Myocyte (in vitro differentiated cells): Measurements from ENCODE around the gene FGD5. TPM values are rescaled to one million over a fixed set of nuclear protein-coding genes. Genes with fewer than 3 reads are reported as not detected.
A peak's percentile ranks its signal among the peaks of the same experiment; 100 is the strongest.

ENCODE experiments used
- DNase-seq: peaks from one replicate; pipeline ENCODE4 v3.0.0-alpha.2; 2012; ENCODE audit warnings: low read depth
- polyA plus RNA-seq: library from polyadenylated mRNA; unstranded; fragments of >200 nt; gene quantifications from one replicate; pipeline ENCODE4 v1.2.1, GENCODE V29; 2012; ENCODE audit warnings: missing spikeins
- total RNA-seq: library from RNA; depleted of rRNA; stranded (reverse); fragments of >200 nt; gene quantifications from 2 replicates; pipeline ENCODE4 v1.2.3, GENCODE V29; 2014

Gene FGD5, protein sequence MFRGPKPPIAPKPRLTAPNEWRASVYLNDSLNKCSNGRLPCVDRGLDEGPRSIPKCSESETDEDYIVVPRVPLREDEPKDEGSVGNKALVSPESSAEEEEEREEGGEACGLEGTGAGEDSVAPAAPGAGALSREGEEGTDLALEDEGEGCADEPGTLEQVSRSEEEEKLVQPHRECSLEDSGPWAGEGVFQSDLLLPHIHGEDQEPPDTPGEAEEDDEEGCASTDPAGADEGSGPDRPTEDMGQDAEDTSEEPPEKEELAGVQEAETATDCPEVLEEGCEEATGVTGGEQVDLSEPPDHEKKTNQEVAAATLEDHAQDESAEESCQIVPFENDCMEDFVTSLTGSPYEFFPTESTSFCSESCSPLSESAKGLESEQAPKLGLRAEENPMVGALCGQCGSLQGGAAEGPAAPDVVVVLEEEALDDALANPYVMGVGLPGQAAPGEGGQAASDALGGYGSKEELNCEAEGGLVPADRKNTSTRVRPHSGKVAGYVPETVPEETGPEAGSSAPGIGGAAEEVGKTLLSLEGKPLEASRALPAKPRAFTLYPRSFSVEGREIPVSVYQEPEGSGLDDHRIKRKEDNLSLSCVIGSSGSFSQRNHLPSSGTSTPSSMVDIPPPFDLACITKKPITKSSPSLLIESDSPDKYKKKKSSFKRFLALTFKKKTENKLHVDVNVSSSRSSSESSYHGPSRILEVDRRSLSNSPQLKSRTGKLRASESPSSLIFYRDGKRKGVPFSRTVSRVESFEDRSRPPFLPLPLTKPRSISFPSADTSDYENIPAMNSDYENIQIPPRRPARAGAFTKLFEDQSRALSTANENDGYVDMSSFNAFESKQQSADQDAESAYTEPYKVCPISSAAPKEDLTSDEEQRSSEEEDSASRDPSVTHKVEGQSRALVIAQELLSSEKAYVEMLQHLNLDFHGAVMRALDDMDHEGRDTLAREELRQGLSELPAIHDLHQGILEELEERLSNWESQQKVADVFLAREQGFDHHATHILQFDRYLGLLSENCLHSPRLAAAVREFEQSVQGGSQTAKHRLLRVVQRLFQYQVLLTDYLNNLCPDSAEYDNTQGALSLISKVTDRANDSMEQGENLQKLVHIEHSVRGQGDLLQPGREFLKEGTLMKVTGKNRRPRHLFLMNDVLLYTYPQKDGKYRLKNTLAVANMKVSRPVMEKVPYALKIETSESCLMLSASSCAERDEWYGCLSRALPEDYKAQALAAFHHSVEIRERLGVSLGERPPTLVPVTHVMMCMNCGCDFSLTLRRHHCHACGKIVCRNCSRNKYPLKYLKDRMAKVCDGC (N-terminal part only)
- total RNA-seq: not detected in 2 replicates
- 0.11 TPM for polyA plus RNA-seq

DNA sequence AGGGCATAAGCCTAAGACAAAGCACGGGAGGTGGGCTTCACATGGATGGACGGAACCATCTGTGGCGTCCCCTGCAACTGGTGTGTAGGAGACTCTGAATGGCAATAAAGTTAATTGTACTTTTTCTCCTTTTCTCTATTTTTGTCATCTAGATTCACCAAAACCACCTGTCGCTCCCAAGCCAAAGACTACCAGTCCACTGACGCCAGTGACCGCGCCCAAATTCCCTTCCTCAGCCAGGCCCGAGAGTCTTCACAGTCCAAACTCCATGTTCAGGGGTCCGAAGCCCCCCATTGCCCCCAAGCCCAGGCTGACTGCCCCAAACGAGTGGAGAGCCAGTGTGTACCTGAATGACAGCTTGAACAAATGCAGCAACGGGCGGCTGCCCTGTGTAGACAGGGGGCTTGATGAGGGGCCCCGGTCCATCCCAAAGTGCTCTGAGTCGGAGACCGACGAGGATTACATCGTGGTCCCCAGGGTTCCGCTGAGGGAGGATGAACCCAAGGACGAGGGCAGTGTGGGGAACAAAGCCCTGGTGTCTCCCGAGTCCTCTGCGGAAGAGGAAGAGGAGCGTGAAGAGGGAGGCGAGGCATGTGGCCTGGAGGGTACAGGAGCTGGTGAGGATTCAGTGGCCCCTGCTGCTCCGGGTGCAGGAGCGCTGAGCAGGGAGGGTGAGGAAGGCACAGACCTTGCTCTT, at the start of gene FGD5:
Gene FGD5, plus strand, starts transcription at position 159 of the 697 bp plus-strand sequence. Its CDS starts 110 bp downstream, at position 269.
- DNase-seq: no peak

DNA sequence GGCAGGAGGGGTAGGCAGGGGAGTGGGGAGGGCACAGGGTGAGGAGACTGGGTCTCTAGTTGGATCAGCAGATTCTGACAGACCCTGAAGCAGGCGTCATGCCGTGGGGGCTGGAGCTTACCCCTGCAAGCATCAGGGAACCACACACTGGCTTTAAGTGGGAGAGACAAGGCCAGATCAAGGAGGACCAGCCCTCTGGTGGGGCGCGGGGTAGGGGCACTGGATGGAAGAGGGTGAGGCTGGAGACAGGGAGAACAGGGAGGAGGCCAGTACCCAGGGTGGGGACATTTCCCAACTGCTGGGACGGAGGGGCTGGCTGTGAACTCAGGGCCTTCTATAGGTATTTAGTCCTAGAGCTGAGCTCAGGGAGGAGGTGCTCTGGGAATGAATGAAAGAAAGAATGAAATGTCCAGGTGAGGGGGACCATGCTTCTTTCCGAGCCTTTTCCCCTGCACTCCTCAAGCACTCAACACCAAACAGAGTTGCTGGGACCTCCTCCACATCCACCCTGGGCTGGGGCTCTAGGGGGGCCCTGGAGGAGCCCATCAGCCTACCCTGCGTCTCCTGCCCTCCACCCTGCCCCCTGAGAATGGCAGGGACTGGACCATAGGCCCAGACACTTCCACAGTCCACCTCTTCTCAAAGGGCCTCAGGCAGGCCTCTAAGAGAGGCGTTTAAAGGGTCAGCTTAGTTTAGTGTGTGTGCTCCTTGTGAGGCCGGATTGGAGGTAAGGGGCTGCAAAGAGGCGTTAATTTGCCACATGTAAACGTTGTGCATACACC, 49.0 kb upstream of the FGD5 start:
- no peak for DNase-seq

DNA sequence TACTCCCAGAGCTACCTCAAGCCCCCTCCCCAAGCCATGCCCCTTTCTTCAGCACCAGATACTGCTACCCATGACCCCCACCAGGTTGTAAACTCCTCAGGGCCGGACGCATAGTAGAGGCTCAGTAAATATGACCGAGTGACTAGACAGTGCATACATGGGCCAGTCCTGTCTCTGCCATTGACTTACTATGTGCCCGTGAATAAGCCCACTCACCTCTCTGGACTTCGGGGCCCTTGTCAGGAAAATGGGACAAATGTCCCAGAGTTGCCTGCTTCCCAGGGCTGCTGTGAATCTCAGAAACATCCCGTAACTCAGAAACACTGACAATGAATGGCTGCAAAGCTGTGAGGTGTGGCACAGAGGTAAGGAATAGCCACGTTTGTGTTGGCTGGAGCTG, 48.2 kb upstream of the FGD5 start:
- no peak for DNase-seq

DNA sequence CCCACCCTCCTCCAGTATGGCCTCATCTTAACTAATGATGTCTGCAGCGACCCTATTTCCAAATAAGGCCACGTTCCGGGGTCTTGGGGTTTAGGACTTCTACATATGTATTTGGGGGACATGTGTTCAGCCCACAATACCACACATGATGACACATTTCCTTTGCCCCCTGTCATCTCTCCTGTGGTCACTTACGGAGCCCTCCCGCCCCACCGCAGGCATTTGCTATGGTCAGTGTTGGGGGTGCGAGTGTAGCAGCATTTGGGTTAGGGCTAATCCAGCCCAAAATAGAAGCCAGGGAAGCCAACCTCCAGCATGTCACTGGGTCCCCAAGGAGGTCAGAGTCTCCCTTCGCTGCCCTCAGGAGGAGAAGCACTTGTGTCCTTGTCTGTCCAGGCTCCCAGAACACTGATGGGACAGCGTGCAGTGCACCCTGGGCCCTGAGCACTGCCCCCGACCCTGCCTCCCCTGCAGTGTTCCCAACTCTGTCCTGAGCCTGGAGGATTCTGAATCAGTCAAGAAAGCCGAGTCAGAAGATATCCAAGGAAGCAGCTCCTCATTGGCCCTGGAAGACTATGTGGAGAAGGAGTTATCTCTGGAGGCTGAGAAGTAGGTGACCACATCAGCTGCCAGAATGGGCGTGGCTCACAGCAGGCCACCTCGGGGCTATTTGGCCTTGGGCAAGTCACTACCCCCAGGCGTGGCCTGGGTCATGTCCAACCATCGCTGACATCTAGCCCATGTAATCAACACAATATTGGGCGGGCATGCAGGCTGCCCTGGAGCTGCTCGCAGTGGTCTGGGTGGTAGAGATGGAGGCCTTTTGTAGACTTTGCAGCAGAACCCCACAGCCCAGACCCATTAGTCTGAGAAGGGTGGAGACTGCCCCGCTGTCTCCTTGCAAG, 46.9 kb upstream of the FGD5 start:
- DNase-seq: peak; percentile 21

DNA sequence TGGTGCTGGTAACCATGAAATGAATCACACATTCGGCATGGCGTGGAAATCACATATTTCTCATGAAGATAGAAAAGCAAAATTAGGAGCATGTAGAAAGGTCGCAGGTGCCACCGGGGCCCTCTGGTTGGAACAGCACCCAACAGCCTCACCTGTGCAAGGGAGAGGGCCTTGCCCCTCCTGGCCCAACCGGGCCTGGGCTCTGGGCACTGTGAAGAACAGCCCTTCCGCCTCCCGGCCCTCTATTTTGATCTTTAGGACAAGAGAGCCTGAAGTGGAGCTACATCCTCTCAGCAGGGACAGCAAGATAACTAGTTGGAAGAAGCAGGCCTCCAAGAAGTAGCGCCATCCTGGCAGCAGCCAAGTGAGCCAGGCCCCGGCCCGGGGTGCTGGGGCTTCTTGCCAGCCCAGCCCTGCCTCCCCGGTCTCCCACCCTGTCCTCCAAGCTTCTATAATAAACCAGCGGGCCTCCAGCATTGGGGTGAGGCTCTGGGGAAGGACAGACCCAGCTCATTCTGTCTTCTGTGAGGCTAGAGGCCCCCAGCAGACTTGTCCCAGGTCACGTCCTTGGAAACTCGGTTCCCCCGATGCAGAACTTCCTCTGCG, 46.1 kb upstream of the FGD5 start:
- DNase-seq: no peak

DNA sequence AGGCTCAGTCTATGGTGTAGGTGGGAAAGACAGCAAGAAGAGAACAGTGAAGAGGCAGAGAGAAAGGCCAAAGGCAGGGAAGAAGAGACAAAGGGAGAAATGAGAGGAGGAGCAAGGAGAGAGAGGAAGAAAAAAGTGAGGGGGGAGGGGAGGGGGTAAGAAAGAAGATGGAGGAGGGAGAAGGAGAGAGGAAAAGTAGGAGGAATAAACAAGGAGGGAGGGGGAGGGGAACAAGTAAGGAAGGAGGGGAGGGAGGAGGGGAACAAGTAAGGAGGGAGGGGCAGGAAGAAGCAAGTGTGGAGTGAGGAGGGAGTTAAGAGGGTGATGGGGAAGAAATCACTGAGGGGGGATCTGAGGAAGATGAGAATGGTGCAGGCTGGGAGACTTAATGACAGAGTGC, 45.5 kb upstream of the FGD5 start:
- no peak for DNase-seq

DNA sequence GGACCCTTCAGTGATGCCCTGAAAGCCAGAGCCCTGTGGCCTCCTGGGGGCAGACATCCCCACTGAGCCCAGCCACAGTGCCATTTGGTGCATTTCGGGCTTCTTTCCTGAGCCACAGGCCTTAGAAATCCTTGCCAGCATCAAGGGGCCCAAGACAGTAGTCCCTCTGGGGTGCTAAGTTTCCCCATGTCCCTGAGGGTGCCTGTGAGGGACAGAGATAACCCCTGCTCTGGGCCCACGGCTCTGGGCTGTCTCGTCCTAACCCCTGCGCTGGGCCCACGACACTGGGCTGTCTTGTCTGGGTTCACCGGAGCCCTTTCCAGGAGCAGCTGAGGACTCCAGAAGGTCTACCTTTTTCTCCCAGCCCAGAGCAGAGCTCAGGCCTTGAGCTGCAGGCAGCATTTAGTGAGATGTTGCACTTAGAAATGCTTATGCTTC, 45.1 kb upstream of the FGD5 start:
- no peak for DNase-seq

DNA sequence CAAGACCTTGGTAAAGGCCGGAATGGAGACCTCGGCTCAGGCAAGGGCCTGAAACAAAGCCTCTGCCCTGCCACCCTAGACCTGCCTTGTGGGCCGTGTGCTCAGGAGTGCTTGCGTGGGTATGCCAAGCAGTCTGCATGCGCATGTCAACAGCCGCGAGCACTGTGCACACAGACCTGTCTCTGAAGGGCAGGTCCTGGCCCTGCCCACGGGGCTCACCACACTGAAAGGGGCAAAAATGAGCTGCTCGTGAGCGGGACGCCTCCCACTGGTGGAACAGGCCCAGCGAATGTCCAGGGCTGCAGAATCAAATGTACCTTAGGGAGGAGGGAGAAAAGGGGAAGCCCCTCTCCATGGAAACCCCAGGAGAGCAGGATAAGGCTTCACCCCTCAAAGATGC, 44.3 kb upstream of the FGD5 start:
- DNase-seq: no peak

DNA sequence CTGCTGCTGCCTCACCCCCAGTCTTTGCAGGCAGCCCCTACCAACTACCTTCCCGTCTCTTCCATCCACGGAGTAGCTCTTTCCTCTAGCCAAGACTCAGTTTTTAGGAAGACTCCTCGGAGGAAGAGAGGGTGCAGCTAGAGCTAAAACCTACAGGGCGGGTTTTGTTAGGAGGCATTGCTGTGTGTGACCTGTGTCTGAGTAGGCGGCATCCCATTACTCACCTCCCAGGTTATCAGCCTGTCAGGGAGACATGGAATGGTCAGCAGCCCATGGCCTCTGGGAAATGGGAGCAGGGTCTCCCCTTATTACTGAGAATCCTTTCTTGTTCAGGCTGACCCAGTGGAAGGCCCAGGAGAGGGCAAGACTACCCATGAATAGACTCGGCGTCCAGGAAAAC, 43.8 kb upstream of the FGD5 start:
- no peak for DNase-seq

DNA sequence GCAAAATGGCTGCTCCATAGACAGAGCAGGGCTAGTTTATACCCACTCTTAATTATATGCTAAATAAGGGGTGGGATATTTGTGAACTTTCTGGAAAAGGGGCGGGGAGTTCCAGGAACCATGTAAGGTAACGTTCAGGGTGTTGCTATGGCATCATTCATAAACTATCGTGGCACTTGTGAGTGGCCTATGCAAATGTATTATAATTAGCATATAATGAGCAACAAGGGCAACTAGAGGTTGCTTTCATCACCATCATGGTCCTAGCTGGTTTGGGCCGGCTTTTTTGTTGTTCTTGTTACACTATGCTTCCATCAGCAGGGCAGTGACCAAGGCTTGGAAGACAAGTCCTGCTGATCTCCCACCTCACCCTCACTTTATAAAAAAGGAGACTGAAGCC, 43.2 kb upstream of the FGD5 start:
- no peak for DNase-seq

DNA sequence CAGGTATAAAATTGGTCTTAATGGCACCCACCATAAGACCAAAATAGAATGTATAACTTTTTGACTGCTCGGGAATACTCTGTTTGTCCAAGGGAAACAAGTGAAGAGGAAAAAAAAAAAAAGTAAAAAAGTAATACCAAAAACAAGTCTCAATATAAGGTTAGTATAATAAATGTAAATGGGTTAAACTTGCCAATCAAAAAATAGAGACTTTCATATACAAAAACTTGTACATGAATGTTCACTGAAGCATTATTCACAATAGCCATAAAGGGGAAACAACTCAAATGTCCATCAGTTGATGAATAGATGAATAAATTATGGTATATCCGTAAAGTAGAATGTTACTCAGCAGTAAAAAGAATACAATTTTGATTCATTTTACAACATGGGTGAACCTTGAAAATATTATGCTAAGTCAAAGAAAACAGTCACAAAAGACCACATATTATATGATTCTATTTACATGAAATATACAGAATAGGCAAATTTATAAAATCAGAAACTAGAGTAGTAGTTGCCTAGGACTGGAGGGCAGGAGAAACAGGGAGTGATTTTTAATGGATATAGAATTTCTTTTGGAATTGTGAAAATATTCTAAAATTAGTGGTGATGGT, 39.6 kb upstream of the FGD5 start:
- DNase-seq: no peak

DNA sequence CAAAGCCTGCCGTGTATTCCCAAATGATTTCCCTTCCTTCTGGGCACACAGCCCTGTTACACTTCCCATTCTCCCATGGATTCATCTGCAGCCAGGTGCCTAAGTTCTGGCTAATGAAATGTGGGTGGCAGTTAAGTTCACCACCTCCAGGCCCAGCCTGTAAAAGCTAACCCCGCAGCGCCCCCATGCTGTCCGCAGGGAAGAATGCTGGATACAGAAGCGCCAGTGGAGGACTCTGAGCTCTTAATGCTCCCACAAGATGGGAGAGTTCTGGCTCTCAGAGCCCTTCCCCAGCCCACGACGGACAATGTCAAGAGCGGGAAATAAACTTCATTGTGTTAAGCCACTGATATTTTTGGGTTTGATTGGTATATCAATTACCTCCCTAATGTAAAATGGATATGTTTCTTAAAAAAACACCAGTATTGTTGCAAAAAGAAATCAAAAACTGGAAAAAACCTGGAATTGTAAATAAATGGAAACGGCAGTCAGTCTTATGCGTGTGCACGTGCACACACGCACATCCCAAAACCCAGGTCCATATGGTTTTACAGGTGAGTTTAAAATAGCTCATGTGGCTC, 37.7 kb upstream of the FGD5 start:
- peak; percentile 23 for DNase-seq

DNA sequence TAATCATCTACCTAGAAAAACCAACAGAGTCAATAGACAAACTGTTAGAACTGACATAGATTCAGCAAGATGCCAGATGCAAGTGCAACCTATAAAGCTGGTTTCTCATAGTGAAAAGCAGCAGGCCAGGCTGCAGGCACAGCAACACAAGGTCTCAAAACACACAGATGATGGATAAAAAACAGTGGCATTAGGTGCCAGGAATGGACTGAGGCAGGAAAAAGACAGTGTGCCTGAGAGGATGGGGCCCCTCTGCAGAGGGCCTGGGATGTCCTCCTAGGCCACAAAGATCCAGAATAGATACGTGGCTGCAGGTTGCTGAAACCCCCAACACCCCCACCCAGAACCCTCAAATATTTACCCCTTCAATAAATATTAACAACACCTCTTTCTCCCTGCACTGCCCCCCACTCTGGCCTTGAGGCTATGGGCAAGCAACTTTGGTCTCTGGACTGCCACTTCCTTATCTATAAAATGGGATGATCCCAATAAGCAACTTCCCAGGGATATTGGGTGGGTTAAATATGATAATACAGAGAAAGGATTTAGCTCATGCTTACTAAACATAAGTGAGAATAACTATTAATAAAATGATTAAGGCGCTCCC, 35.2 kb upstream of the FGD5 start:
- no peak for DNase-seq

DNA sequence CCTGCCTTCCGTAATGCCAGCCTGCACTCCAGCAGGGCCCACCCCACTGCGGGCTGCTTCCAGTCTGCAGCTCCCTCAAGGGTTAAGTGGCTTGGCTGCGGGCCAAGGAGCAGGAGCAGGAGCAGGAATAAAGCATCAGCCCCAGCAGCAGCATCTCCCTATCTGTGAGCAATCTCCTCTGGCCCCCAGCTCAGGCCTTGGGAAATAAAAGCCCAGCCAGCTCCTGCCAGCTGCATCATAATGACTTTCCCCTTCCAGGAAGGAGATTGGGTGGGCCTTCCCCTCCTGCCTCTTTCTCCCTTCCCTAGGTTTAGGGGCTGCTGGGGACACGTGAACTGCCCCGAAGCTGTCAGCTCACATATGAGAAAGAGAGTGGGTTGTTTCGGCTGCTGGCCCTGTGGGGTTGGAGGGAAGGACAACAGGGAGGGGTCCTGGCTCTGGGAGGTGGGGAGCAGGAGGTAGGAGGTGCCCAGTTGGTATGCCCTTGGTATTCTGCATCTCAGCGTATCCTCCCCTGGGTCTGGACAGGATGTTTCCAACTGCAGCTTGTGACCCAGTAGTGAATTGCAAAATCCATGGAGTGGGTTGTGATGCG, 34.6 kb upstream of the FGD5 start:
- DNase-seq: no peak

DNA sequence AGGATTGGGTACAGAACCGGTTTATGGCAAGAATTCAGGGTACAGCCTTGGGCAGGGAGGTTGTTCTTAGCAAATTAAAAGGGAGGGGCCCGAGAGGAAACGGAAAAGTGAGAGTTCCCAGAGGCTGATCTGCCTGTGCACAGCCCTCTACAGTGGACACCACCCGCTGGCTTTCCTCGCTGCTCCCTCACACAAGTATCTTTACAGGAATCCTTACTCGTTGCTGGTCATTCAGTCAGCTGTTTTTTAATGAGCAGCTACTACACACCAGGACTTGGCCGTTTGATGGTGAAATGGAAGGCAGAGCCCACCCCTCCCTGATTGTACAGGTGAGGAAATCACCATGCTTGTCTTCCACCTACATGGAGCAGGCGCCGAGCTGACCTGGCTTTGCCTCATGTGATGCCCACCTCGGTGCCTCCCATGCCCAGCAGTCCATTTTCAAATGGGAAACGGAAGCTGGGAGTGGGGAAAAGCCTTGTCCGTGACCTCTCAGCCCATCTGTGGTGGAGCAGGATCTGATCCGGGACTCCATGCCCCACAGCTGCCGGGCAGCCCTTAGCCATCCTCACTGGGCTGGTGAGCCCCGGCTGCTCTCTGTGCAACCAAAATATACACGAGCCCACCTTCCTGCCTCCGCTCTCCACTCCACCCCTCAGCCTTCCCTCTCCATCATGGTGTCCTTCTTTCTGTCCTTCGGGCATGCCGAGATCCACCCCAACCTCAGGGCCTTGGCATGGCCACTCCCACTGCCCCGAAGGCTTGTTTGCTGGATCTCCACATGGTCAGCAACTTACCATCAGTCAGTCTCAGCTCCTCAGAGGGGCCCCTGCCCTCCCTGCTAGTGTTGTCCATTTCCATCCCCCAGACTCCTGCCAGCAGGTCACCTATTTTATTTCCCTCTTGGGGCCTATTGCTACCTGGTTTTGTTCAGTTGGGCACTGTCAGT, 33.3 kb upstream of the FGD5 start:
- no peak for DNase-seq

DNA sequence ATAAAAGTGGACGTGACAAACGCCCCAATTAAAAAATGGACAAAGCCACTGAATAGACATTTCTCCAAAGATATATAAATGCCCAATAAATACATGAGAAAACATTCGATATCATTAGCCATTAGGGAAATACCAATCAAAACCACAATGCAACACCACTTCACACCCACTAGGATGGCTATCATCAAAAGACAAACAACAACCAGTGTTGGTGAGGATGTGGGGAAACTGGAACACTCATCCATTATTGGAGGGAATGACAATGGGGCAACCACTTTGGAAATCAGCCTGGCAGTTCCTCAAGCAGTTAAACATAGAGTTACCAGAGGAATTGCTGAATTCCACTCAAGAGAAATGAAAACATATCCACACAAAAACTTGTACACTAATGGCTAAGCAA, 32.4 kb upstream of the FGD5 start:
- no peak for DNase-seq
